SU-DHL-6 (cell line): ENCODE measurements around the gene EPHA8.

Source experiments
- H2AFZ ChIP-seq: fragments of 200-600 bp; sonication (generic); 2 replicates; pipeline ENCODE4 v1.6.1; 2014; ENCODE audit warnings: low read depth, mild to moderate bottlenecking, moderate library complexity, mixed read lengths, antibody characterized with exemption, low read length; ENCODE audit not compliant: severe bottlenecking
- H3F3A ChIP-seq: fragments of 200-600 bp; shearing (Covaris generic); 2 replicates; pipeline ENCODE4 v1.6.0; 2016; ENCODE audit warnings: antibody characterized with exemption, mild to moderate bottlenecking; ENCODE audit not compliant: insufficient read depth
- H3K27ac ChIP-seq: fragments of 200-600 bp; sonication (generic); 2 replicates; pipeline ENCODE4 v1.5.1; 2016; ENCODE audit warnings: low read depth, mild to moderate bottlenecking, low read length, moderate library complexity, mixed read lengths
- H3K27me3 ChIP-seq: fragments of 200-600 bp; sonication (generic), shearing (Covaris generic); 2 replicates; pipeline ENCODE4 v1.6.0; 2014; ENCODE audit warnings: mild to moderate bottlenecking, low read length
- H3K36me3 ChIP-seq: fragments of 200-600 bp; sonication (generic); 2 replicates; pipeline ENCODE4 v1.6.1; 2014; ENCODE audit warnings: mild to moderate bottlenecking, low read length, mixed read lengths
- H3K4me2 ChIP-seq: fragments of 300-600, 200-600 bp; shearing (Covaris generic), sonication (generic); 2 replicates; pipeline ENCODE4 v1.6.0; 2014; ENCODE audit warnings: low read length, low read depth, mild to moderate bottlenecking; ENCODE audit not compliant: poor library complexity, severe bottlenecking
- H3K4me3 ChIP-seq: fragments of 200-600 bp; sonication (generic); 2 replicates; pipeline ENCODE4 v1.5.1; 2014; ENCODE audit warnings: antibody characterized with exemption, low read length, mild to moderate bottlenecking, mixed read lengths; ENCODE audit not compliant: insufficient read depth, poor library complexity, severe bottlenecking
- H3K79me2 ChIP-seq: fragments of 200-600 bp; sonication (generic); 2 replicates; pipeline ENCODE4 v1.6.1; 2014; ENCODE audit warnings: mild to moderate bottlenecking, low read length, moderate library complexity; ENCODE audit not compliant: insufficient read depth
- H3K9ac ChIP-seq: fragments of 200-600 bp; sonication (generic); 2 replicates; pipeline ENCODE4 v1.7.0; 2014; ENCODE audit warnings: mild to moderate bottlenecking, low read length
- H3K9me2 ChIP-seq: fragments of 200-600 bp; sonication (generic); replicated peaks from 2 replicates; pipeline ENCODE4 v1.6.1; 2014; ENCODE audit warnings: low read length; ENCODE audit not compliant: insufficient read depth
- H3K9me3 ChIP-seq: fragments of 200-600 bp; sonication (generic); 2 replicates; pipeline ENCODE4 v1.6.1; 2014; ENCODE audit warnings: low read length, mixed read lengths; ENCODE audit not compliant: insufficient read depth
- H4K20me1 ChIP-seq: fragments of 200-600 bp; sonication (generic); 2 replicates; pipeline ENCODE4 v1.6.1; 2014; ENCODE audit warnings: low read depth, mild to moderate bottlenecking, antibody characterized with exemption, low read length, moderate library complexity, mixed read lengths
- EZH2phosphoT487 ChIP-seq: fragments of 200-600 bp; sonication (generic), shearing (Covaris generic); conservative IDR thresholded peaks from 2 replicates; pipeline ENCODE4 v1.6.1; 2018; ENCODE audit warnings: mild to moderate bottlenecking, antibody characterized with exemption, low read length, moderate library complexity, mixed read lengths
- TF ChIP-seq, protein P1 (sequence below): fragments of 200-600 bp; sonication (generic); IDR thresholded peaks from one replicate; pipeline ENCODE4 v1.5.1; 2017; ENCODE audit warnings: antibody characterized with exemption, mild to moderate bottlenecking, low read length, moderate library complexity; ENCODE audit not compliant: insufficient read depth, poor library complexity, severe bottlenecking

Gene EPHA8

DNA sequence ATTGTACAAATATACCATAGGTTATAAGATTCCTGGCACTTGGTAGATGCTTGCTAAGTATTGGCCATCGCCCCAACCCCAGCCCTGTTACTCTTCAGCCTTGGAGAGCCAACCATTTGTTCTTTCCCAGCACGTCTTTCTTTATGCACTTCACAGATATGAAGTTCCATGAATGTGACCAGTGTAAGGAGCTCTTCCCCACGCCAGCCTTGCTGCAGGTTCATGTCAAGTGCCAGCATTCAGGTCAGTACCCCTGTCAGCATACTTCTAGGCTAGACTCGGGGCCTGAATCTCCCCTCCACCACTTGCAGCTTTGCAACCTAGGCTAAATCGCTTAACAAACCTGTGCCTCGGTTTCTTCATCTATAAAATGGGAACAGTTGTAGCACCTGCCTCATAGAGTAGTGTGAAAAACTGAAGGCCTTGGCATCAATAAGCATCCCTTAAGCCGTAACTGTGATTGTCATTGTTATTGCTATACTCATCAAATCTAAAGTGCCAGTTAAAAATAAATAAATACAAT, 41.0 kb upstream of the EPHA8 start:
- Histone ChIP-seq H3K4me2 (no peak overlapping the region), H3F3A (no peaks in the 10 kb centered on the region), H3K9ac (no peak overlapping the region), H4K20me1 (no peaks in the 10 kb centered on the region), H3K9me3 (no peaks in the 10 kb centered on the region), H3K36me3 (no peaks in the 10 kb centered on the region), H3K27ac (no peak overlapping the region), H2AFZ (no peak overlapping the region), H3K9me2 (no peaks in the 10 kb centered on the region), H3K27me3 (no peaks in the 10 kb centered on the region), H3K4me3 (no peak overlapping the region), H3K79me2 (no peaks in the 10 kb centered on the region)
- no peak for TF ChIP-seq EZH2phosphoT487
- TF ChIP-seq, protein P1, sequence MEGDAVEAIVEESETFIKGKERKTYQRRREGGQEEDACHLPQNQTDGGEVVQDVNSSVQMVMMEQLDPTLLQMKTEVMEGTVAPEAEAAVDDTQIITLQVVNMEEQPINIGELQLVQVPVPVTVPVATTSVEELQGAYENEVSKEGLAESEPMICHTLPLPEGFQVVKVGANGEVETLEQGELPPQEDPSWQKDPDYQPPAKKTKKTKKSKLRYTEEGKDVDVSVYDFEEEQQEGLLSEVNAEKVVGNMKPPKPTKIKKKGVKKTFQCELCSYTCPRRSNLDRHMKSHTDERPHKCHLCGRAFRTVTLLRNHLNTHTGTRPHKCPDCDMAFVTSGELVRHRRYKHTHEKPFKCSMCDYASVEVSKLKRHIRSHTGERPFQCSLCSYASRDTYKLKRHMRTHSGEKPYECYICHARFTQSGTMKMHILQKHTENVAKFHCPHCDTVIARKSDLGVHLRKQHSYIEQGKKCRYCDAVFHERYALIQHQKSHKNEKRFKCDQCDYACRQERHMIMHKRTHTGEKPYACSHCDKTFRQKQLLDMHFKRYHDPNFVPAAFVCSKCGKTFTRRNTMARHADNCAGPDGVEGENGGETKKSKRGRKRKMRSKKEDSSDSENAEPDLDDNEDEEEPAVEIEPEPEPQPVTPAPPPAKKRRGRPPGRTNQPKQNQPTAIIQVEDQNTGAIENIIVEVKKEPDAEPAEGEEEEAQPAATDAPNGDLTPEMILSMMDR, result no peak

DNA sequence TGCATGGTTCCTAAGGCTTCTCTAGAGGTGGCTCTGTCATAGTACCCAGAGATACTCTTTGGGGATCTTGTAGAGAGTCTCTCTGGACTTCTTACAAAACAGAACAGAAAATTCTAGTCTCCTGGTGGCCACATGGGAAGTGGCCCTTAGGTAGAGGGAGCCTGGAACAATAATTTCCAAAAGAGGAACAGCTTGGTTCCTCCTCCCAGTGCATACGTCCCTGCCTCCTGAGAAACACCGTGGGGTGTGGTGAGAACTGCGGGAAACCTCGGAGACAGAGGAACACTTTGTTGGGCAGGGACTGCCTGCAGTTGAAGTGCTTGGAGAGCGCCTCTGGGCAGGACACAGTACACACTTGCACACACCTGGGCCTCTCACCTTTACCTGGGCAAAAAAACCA, 38.8 kb upstream of the EPHA8 start:
- H3K79me2 ChIP-seq, result no peaks in the 10 kb centered on the region

DNA sequence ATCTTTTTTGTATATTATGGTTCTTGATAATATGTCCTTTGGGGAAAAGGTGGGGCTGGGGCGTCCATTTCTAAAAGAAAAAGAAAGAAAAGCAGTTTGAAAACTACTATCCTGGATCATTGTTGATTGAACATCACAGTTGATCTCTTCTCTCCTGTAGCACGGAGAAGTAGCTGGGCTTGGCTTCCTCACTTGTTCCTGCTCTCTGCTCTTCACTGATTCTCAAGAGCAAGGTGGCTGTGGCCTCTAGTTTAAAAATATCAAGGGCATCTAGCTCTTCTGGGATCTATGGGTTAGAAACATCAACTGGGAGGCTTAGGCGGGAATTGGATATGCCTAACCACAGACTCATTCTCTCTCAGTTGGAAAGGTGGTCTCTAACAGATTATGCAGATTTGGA, 38.1 kb upstream of the EPHA8 start:
- H3K79me2 ChIP-seq, result no peaks in the 10 kb centered on the region
- H2AFZ ChIP-seq, result no peak overlapping the region
- H3K9ac ChIP-seq, result no peak overlapping the region
- no peaks in the 10 kb centered on the region for H3K27me3 ChIP-seq
- H3K9me2 ChIP-seq, result no peaks in the 10 kb centered on the region
- no peaks in the 10 kb centered on the region for H4K20me1 ChIP-seq
- H3K4me3 ChIP-seq, result no peak overlapping the region
- no peaks in the 10 kb centered on the region for H3K36me3 ChIP-seq
- H3K9me3 ChIP-seq, result no peaks in the 10 kb centered on the region
- no peak overlapping the region for H3K4me2 ChIP-seq
- H3K27ac ChIP-seq, result no peak overlapping the region
- TF ChIP-seq, protein P1, result no peak
- no peak for TF ChIP-seq EZH2phosphoT487
- no peaks in the 10 kb centered on the region for H3F3A ChIP-seq

More for the DNA sequence above, 38.8 kb upstream of the EPHA8 start:
- Histone ChIP-seq H3K9me2 (no peaks in the 10 kb centered on the region), H3K9ac (no peak overlapping the region), H4K20me1 (no peaks in the 10 kb centered on the region), H3F3A (no peaks in the 10 kb centered on the region), H3K27ac (no peak overlapping the region), H3K9me3 (no peaks in the 10 kb centered on the region), H3K4me2 (no peak overlapping the region), H3K27me3 (no peaks in the 10 kb centered on the region), H3K36me3 (no peaks in the 10 kb centered on the region), H3K4me3 (no peak overlapping the region), H2AFZ (no peak overlapping the region)
- no peak for TF ChIP-seq EZH2phosphoT487
- TF ChIP-seq, protein P1, result no peak

DNA sequence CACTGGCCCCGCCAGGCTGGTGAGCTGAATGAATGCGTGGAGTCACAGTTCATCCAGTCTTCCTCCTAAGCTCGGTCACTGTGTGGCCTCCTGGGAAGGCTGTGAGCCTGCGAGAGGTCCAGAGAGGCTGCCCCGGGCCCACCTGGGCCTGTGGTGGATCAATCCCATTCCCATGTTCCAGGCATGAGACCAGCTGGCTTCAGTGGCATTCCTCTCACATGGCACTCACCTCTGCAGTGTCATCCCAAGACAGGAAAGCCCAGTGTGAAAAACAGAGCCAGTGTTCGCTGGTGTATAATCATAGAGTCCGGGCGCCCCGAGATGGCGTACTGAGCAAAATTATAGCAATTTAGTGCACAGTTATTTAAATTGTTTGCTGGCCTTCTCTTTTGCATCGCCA, 37.6 kb upstream of the EPHA8 start:
- no peak overlapping the region for H3K27ac ChIP-seq
- H2AFZ ChIP-seq, result no peak overlapping the region
- no peak for TF ChIP-seq EZH2phosphoT487
- TF ChIP-seq, protein P1, result no peak
- H3K9ac ChIP-seq, result no peak overlapping the region
- H3F3A ChIP-seq, result no peaks in the 10 kb centered on the region
- H3K79me2 ChIP-seq, result no peaks in the 10 kb centered on the region
- no peak overlapping the region for H3K4me2 ChIP-seq
- H3K4me3 ChIP-seq, result no peak overlapping the region
- H3K36me3 ChIP-seq, result no peaks in the 10 kb centered on the region
- no peaks in the 10 kb centered on the region for H3K27me3 ChIP-seq
- no peaks in the 10 kb centered on the region for H3K9me2 ChIP-seq
- H4K20me1 ChIP-seq, result no peaks in the 10 kb centered on the region
- H3K9me3 ChIP-seq, result no peaks in the 10 kb centered on the region
